T-helper 9 cell (primary cell): ENCODE results near the gene GUCY1B1.

Experiments
- DNase-seq: peaks from one replicate; pipeline ENCODE4 v3.0.0-alpha.2; 2020

Gene GUCY1B1

DNA sequence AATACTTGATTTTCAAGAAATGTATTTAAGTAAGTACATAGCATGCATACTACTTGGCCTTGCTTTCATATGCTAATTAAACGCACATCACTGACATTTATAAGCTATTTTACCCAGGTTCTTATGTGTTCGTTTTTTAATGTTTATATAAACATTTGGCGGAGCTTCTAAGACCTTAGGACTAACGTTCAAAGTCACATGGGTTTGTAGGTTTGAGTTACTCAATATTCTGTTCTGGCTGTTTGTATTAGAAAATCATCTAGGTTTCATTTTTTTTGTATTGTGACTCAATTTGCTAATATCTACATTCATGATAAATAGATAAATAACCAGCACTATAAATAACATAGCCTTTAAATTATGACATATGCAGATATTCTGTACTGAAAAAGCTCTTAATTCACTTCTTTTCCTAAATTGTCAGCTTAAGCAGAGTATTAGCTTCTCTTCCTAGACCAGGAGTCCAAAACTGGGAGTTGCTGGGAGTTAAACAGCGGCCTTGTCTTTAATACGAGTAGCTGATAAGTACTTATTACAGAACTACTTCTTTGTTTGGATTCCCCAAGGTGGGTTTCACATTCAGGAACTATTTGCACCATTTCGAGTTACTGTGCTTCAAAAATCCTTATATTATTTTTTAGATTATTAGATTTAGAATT, 42.0 kb downstream of the GUCY1B1 start:
- no peak for DNase-seq

DNA sequence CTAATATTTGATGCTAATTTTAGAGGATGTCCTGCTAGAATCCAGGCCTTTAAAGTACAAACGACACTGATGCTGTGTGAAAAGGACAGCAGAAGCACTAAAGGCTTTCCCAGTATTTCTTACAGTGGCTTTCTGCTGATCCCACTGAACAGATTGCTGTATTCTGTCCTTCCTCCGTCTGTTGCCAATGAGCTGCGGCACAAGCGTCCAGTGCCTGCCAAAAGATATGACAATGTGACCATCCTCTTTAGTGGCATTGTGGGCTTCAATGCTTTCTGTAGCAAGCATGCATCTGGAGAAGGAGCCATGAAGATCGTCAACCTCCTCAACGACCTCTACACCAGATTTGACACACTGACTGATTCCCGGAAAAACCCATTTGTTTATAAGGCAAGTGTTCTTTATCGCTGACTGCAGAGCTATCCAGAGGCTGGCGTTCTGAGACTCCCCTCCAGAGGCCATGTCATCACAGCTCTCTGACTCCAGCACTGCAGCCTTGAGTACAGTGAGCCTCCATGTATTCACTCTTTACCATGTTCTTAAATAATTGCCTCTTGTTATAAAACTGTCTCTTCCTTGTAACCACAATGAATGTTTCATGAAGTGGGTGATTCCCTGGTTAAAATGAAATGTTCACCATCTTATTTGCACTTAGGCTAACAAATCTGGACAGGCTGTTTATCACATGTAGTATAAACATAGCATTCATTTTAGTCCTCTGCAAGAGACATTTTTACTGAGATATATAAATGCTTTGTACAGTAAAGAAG, 43.6 kb downstream of the GUCY1B1 start:
- no peak for DNase-seq

GRCh38 chr4:155805016-155805415, 46.2 kb downstream of the GUCY1B1 start:
- no peak for DNase-seq

- DNase-seq, result no peak
Observed at GRCh38 chr4:155807021-155807420, 48.2 kb downstream of the GUCY1B1 start.

GRCh38 chr4:155809835-155810234, 51.0 kb downstream of the GUCY1B1 start:
- DNase-seq, result no peak

DNA sequence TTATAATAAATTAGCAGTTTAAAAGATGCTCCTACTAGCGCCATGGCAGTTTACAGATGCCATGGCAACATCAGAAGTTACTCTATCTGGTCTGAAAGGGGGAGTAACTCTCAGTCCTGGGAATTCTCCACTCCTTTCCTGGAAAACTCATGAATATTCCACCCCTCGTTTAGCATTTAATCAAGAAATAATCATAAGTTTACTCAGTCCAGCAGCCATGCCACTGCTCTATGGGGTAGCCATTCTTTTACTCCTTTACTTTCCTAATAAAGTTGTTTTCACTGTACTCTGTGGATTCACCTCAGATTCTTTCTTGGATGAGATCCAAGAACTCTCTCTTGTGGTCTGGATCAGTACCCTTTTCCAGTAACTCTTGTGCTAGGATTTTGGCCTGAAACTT, 52.3 kb downstream of the GUCY1B1 start:
- DNase-seq, result no peak

DNA sequence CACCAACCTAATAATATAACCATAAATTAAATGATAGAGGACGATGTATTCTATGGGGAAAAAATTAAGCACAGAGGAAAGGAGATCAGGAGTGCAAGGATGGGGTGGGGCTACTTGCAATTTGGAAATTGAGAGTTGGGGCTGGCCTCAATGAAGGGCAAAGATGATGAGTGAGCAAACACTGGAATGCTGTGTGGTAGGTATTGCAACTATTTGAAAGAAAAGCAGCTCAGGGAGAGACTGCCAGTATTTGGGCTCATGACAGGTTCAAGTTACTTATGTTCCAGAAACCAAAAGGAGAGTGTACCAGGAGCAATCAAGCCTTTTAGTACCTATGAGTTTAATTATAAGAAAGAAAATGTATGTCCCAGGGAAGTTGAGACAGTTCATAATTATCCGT, 59.8 kb downstream of the GUCY1B1 start:
- no peak for DNase-seq

DNA sequence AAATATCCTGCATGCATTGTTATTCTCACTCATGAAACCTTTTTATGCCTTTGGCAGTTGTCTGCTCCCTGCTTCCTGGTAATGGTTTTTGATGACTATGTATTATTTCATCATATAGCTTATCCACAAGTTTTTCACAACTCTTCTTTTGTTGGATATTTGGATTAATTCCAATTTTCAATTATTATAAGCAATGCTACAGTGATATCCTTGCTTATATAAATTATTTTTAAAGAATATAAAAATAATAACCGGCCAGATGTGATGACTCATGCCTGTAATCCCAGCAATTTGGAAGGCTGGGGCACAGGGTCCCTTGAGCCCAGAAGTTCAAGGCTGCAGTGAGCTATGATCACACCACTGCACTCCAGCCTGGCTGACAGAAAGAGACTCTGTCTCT, 60.2 kb downstream of the GUCY1B1 start:
- DNase-seq, result no peak

GRCh38 chr4:155820887-155821518, 62.2 kb downstream of the GUCY1B1 start:
- DNase-seq, result no peak

- no peak for DNase-seq
Observed at GRCh38 chr4:155822572-155822971, 63.8 kb downstream of the GUCY1B1 start.

GRCh38 chr4:155828628-155829027, 69.8 kb downstream of the GUCY1B1 start:
- DNase-seq, result no peak

DNA sequence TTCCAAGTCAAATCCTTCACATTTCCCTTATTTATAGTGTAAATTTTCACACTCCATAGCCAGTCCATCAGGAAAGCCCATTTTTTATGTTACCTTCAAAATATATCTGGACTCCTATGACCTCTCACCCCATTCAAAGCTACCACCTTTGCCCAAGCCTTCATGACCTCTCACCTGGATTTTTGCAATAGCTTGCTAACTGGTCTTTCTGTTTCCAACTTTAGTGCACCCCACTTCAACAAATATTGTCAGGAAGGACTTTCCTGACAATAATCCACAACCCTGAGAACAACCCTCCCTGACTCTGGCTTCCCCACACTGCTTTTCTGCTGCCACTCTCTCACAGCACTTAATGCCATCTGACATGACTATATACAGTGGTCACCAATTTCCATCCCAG, 73.8 kb downstream of the GUCY1B1 start:
- no peak for DNase-seq

DNA sequence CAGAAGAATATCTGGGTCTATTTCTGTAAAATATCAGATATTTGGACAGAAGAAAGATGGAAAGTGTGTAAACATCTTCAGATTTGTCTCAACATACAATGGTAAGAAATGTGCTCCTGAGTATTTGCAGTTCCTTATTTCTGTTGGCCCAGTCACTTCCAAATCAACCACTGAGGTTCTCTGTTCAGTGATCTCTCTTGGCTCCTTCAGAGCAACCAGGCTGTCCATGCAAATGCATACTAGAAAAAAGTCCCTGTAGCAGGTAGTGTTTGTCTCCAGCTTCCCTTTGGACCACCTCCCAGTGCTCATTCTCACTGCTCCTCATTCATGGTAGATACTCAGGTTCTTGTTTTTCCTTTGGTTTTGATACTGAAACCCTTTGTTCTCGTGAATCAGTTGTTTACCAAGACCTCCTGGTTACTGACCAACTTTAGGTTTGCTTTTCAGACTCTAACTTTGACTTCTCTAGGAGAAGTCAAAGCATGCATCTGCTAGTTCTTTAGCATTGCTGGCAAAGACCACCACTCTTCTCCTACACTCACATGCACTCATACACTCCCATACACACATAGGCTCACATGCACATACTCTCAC, 78.5 kb downstream of the GUCY1B1 start:
- DNase-seq, result no peak

DNA sequence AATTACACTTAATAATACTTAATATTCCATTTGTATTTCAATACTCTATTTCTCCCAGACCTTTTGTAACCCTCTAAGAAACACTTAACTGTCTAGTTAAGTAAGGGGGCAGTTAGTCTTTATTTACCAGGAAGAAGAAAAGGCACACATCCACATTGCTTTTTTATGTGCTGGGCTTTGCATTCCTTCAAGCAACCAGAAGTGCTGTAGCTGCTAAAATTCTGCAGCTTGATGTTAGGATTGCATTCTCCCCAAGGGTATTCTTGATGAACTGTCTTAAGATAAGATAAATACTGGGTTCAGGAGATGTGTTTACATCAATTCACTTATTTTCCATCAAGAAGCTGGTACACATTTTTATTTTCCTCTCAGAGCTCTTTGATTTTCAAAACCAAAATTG, 83.3 kb downstream of the GUCY1B1 start:
- DNase-seq, result no peak

DNA sequence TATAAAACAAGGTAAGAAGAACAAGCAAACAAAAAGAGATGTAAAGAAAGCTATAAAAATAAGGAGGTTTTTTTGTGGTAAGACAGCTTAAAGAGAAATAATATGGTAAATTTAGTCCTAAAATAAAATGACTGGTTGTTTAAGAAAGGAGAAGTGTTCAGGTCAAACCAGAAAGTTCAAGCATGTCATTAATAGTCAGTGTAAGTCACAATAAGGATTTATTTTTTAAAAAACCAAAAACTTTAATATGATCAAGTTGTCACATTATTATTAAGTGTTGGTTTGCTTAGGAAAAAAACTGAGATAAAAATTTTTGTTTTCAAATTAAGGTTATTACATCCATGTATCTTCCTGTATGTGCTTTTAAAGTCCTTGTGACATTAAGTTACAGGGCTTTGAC, 88.1 kb downstream of the GUCY1B1 start:
- DNase-seq, result no peak

DNA sequence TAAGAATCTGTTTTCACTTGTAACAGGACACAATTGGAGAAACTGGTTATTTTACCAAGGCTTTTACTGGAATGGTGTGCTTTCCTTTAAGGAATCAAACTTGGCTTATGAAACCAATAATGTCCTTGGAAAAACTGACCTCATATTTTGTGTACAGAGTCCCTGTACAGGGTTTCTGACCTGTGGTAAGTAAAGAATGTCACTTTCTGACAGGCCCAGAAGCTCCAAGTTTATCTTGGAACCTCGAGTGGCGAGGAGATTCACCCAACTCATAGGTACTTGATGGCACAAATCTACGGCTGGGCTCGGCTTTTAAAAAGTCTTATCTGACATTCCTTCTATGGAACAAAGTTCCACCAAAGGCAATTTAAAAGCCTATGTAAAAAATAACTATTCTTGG, 90.2 kb downstream of the GUCY1B1 start:
- no peak for DNase-seq

DNA sequence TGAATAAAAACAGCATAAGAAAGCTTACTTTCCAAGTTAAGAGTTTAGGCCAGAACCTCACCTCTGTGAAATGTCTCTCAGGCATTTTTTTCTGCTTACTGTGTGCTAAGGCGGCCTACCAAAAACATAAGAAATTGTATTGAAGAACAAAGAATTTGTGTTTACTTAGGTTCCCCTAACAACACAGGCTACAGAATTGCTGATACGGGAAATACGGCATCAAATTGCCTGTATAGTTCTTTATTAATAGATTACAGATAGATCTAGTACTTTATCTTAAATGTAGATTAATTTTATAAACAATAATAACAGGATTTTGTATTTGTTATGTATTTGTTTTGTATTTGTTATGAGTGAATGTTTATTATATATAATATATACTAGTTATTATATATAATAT, 94.4 kb downstream of the GUCY1B1 start:
- DNase-seq, result no peak

DNA sequence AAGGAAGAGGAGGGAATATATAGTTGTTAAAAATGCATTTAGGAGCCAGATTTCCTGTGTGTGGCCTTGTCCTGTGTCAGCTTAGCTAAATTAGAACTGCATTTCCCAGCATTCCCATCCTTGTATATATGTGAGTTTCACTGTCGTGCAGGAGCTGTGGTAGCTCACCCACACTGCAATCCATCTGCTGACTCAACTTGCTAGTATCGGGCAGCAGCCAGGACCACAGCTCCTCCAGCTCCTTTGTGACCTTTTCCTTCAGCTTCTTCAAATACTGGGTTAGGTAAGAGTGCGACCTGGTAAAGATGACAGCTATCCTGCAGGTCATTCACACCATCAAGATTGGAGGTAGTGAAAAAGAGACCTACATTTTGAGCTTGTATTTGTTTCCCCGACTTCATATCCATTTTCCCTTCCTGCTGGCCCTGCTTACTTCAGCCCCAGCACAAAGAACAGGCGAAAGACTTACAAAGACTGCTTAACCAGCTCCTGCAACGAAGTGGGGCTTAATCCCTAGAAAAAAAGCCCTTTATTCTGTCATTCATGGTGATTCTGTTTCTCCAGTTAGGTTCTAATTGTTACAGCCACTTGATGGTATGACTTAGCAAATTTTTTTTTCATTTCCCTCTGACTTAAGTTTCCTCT, 95.9 kb downstream of the GUCY1B1 start:
- DNase-seq, result no peak

- no peak for DNase-seq
Observed at GRCh38 chr4:155855897-155856296, 97.1 kb downstream of the GUCY1B1 start.
